ENCODE data around the gene ZFHX3. TPM values are rescaled to one million over a fixed set of nuclear protein-coding genes. Genes with fewer than 3 reads are reported as not detected.

ZFHX3 gene
- total RNA-seq, 1 experiment from 2014 or later, result 21.8 TPM

DNA sequence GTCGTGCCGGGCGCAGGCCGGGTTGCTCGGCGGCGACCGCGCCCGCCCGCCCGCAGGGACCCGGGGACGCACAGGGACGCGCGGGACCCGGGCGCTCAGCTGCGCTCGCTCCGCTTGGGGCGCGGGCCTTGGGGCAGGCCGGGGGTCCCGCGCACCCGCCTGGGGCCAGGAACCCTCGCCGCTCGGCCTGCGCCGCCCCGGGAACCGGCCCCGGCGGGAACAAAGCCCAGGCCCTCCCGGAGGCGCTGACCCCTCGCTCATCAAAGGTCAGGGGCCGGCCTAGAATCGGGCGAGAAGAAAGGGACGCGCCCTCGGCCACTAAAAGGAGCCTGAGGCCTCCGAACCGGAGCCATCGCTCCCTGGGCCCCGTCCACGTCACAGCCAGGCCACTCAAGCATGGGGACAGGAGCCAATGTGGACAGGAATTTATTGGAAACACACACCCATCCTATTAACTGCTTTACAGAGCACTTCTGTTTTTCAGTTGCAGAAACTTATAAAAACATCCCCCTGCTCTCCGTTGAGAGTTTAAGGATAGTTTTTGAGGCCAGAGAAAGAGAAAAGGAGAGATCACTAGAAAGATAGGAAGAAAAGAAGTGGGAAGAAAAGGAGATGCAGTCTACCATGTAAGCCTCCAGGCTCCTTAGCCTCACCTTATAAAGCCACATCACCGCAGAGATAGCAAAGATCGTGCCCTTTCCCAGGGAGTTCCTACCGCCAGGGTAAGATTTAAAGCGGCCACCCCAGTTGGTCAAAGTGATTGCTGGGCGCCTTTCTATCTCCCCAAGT lies 558 bp upstream of the ZFHX3 start:
- Histone ChIP-seq H3K27ac (ENCODE audit: low read depth, low read length, poor library complexity, severe bottlenecking) (peak overlapping the region; percentile 70), H3K4me3 (ENCODE audit: low read depth, low read length, poor library complexity, severe bottlenecking) (peak overlapping the region; percentile 69), H3K9me3 (ENCODE audit: low read depth, low read length, poor library complexity, severe bottlenecking) (no peaks in the 10 kb centered on the region), H3K27me3 (replicated peaks; ENCODE audit: insufficient read depth, low read depth, low read length, poor library complexity) (no peaks in the 10 kb centered on the region), H3K4me1 (ENCODE audit: insufficient read depth, low read length, poor library complexity, severe bottlenecking) (peaks cover 71% of the 10 kb centered on the region), H3K36me3 (ENCODE audit: insufficient read depth, low read length, poor library complexity, severe bottlenecking) (no peaks in the 10 kb centered on the region)
- TF ChIP-seq, protein P1, sequence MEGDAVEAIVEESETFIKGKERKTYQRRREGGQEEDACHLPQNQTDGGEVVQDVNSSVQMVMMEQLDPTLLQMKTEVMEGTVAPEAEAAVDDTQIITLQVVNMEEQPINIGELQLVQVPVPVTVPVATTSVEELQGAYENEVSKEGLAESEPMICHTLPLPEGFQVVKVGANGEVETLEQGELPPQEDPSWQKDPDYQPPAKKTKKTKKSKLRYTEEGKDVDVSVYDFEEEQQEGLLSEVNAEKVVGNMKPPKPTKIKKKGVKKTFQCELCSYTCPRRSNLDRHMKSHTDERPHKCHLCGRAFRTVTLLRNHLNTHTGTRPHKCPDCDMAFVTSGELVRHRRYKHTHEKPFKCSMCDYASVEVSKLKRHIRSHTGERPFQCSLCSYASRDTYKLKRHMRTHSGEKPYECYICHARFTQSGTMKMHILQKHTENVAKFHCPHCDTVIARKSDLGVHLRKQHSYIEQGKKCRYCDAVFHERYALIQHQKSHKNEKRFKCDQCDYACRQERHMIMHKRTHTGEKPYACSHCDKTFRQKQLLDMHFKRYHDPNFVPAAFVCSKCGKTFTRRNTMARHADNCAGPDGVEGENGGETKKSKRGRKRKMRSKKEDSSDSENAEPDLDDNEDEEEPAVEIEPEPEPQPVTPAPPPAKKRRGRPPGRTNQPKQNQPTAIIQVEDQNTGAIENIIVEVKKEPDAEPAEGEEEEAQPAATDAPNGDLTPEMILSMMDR (conservative IDR thresholded peaks at IDR 0.05; ENCODE audit: low read depth, low read length), result no peak
- TF ChIP-seq EZH2 (IDR thresholded peaks at IDR 0.05; ENCODE audit: borderline replicate concordance, low read depth, low read length, poor library complexity, severe bottlenecking), result no peak
- intact Hi-C loops (cut with micrococcal nuclease; ENCODE audit: unreplicated experiment), result loop anchor here (10.0 kb wide), 1 partner anchor 514 kb away; no protein-coding TSS in a partner anchor
- peak; percentile 31 for DNase-seq (ENCODE audit: low spot score)
- CTCF ChIA-PET, result no interaction called here
- no TSS peak for BruUV-seq (replicated peaks)
- POLR2A ChIA-PET (ENCODE audit: low non-redundant PET), result no interaction called here

DNA sequence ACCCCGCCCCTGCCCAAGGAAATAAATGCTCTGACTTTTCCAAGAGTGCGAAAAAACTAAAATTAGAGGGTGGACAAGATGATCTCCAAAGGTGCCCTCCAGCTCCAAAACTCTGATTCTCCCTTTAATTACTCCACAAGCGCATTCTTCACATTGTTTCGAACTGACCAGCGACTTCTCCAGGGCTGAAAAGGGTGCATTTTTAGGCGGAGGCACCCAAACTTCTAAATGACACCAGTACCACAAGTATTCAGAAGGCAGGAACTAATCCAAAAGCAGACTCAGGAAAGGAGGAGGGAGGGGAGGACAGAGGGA lies 750 bp downstream of the ZFHX3 start:
- Histone ChIP-seq H3K27ac (ENCODE audit: low read depth, low read length, poor library complexity, severe bottlenecking) (peak overlapping the region; percentile 70), H3K4me1 (ENCODE audit: insufficient read depth, low read length, poor library complexity, severe bottlenecking) (peaks cover 59% of the 10 kb centered on the region), H3K4me3 (ENCODE audit: low read depth, low read length, poor library complexity, severe bottlenecking) (peak overlapping the region; percentile 69), H3K27me3 (replicated peaks; ENCODE audit: insufficient read depth, low read depth, low read length, poor library complexity) (no peaks in the 10 kb centered on the region), H3K36me3 (ENCODE audit: insufficient read depth, low read length, poor library complexity, severe bottlenecking) (no peaks in the 10 kb centered on the region), H3K9me3 (ENCODE audit: low read depth, low read length, poor library complexity, severe bottlenecking) (no peaks in the 10 kb centered on the region)
- no TSS peak for BruUV-seq (replicated peaks)
- intact Hi-C loops (cut with micrococcal nuclease; ENCODE audit: unreplicated experiment), result loop anchor here (10.0 kb wide), 1 partner anchor 512 kb away; no protein-coding TSS in a partner anchor
- ChIA-PET CTCF (interaction anchor here (0.6 kb wide), 1 partner anchor 116 kb away, joined by 5 read pairs; no protein-coding TSS in a partner anchor), POLR2A (ENCODE audit: low non-redundant PET) (no interaction called here)
- TF ChIP-seq EZH2 (IDR thresholded peaks at IDR 0.05; ENCODE audit: borderline replicate concordance, low read depth, low read length, poor library complexity, severe bottlenecking), result no peak
- TF ChIP-seq, protein P1 (conservative IDR thresholded peaks at IDR 0.05; ENCODE audit: low read depth, low read length), result no peak
- no peak for DNase-seq (ENCODE audit: low spot score)

DNA sequence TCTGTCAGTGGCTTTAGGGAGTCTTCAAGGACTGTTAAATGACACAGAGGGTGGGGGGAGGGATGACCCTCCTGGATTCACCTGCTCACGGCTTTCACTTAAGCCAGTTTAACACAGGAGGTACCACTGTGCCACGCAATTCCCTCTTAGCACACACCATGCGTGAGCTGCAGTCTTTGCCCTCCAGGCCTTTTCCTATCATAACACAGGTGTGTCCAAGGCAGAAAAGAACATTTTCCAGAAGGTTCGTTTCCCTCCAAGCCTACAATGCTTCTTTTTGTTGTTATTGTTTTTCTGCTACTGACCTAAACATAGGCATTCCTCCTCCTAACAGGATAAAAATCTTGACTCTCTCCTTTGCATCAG lies 1.1 kb downstream of the ZFHX3 start:
- H3K4me3 ChIP-seq (ENCODE audit: low read depth, low read length, poor library complexity, severe bottlenecking), result no peak overlapping the region
- CTCF ChIA-PET, result interaction anchor here (0.6 kb wide), 1 partner anchor 116 kb away, joined by 5 read pairs; no protein-coding TSS in a partner anchor
- no peaks in the 10 kb centered on the region for H3K9me3 ChIP-seq (ENCODE audit: low read depth, low read length, poor library complexity, severe bottlenecking)
- POLR2A ChIA-PET (ENCODE audit: low non-redundant PET), result no interaction called here
- H3K27ac ChIP-seq (ENCODE audit: low read depth, low read length, poor library complexity, severe bottlenecking), result no peak overlapping the region
- TSS peak; percentile 23 for BruUV-seq (replicated peaks)
- peaks cover 56% of the 10 kb centered on the region for H3K4me1 ChIP-seq (ENCODE audit: insufficient read depth, low read length, poor library complexity, severe bottlenecking)
- H3K27me3 ChIP-seq (replicated peaks; ENCODE audit: insufficient read depth, low read depth, low read length, poor library complexity), result no peaks in the 10 kb centered on the region
- no peaks in the 10 kb centered on the region for H3K36me3 ChIP-seq (ENCODE audit: insufficient read depth, low read length, poor library complexity, severe bottlenecking)
- intact Hi-C loops (cut with micrococcal nuclease; ENCODE audit: unreplicated experiment), result loop anchor here (10.0 kb wide), 1 partner anchor 512 kb away; no protein-coding TSS in a partner anchor
- no peak for TF ChIP-seq EZH2 (IDR thresholded peaks at IDR 0.05; ENCODE audit: borderline replicate concordance, low read depth, low read length, poor library complexity, severe bottlenecking)
- TF ChIP-seq, protein P1 (conservative IDR thresholded peaks at IDR 0.05; ENCODE audit: low read depth, low read length), result no peak
- DNase-seq (ENCODE audit: low spot score), result no peak

Data from A673 (cell line).